HepG2 (cell line): ENCODE data around the gene EVI5. TPM values are rescaled to one million over a fixed set of nuclear protein-coding genes. Genes with fewer than 3 reads are reported as not detected.

Experiments
- ATAC-seq: fragments of 200-7000 bp; cut with Tn5 transposase; 3 replicates; pipeline ENCODE4 v1.9.1; 2020; ENCODE audit warnings: mild to moderate bottlenecking, moderate library complexity
- BruUV-seq: library from RNA; stranded (reverse); fragments of 400-500 nt; replicated peaks from 2 replicates; lab custom pipeline; 2021; lab: Mats Ljungman, UMichigan
- CTCF ChIA-PET: fragments of 300-600 bp; formaldehyde crosslinking; extraction: SDS; loops from one replicate; lab custom pipeline; 2021; ENCODE audit warnings: low total read pairs, inconsistent platforms, low intra/inter-chr PET ratio; lab: Yijun Ruan, JAX
- POLR2A ChIA-PET: fragments of 350-600 bp; sonication (Branson Sonifier 250); formaldehyde crosslinking; loops from one replicate; lab custom pipeline; 2020; ENCODE audit warnings: antibody characterized with exemption, inconsistent platforms; lab: Yijun Ruan, JAX
- DNase-seq: peaks from one replicate; pipeline ENCODE4 v3.0.0-alpha.2; 2015; ENCODE audit warnings: low spot score
- FAIRE-seq: peaks from 3 replicates; lab custom pipeline; 2011; peaks lifted over from hg19 to GRCh38; lab: Jason Lieb, UNC
- H2AFZ ChIP-seq: one replicate; pipeline ENCODE4 v1.6.1; 2011; ENCODE audit warnings: low read length, inconsistent platforms
- H3K27ac ChIP-seq: fragments of 300-600 bp; 3 replicates; pipeline ENCODE4 v1.8.0; 2011; ENCODE audit warnings: mixed run types, mild to moderate bottlenecking, mixed read lengths, low read length, inconsistent platforms; ENCODE audit not compliant: insufficient read depth; ENCODE audit errors: extremely low read length
- H3K27me3 ChIP-seq, 2 experiments: fragments of 200-600 bp in 1 of 2; 2 replicates in 1 of 2; 3 replicates in 1 of 2; pipeline versions ENCODE4 v1.6.0 to v1.8.0; 2011; ENCODE audit warnings: low read length in 2 of 2, mild to moderate bottlenecking in 2 of 2, moderate library complexity in 2 of 2, inconsistent platforms in 1 of 2; ENCODE audit not compliant: insufficient read depth in 2 of 2, control insufficient read depth in 1 of 2
- H3K36me3 ChIP-seq, 2 experiments: fragments of 200-600 bp in 1 of 2; replicated peaks in 1 of 2; 2 replicates in 1 of 2; 3 replicates in 1 of 2; pipeline versions ENCODE4 v1.5.1 to v1.8.0; 2011; ENCODE audit warnings: low read length in 2 of 2, inconsistent platforms in 1 of 2; ENCODE audit not compliant: insufficient read depth in 2 of 2, control insufficient read depth in 1 of 2
- H3K4me1 ChIP-seq: 2 replicates; pipeline ENCODE4 v1.5.1; 2012; ENCODE audit warnings: low read length, inconsistent platforms; ENCODE audit not compliant: insufficient read depth
- H3K4me2 ChIP-seq: 2 replicates; pipeline ENCODE4 v1.6.0; 2011; ENCODE audit warnings: low read depth, low read length, inconsistent platforms
- H3K4me3 ChIP-seq, 3 experiments: fragments of 200-600 bp in 1 of 3; sonication (generic), shearing (Covaris generic) in 1 of 3; replicated peaks in 1 of 3; 2 replicates each; pipeline ENCODE4 v1.5.1; 2011 to 2016; ENCODE audit warnings: low read length in 3 of 3, inconsistent platforms in 2 of 3, low read depth in 2 of 3, mild to moderate bottlenecking in 2 of 3, control low read depth in 1 of 3, mixed read lengths in 1 of 3; ENCODE audit not compliant: insufficient read depth in 1 of 3
- H3K79me2 ChIP-seq: one replicate; pipeline ENCODE4 v1.6.1; 2011; ENCODE audit warnings: low read length, inconsistent platforms; ENCODE audit not compliant: insufficient read depth
- H3K9ac ChIP-seq: 2 replicates; pipeline ENCODE4 v1.6.0; 2011; ENCODE audit warnings: mild to moderate bottlenecking, low read depth, low read length, inconsistent platforms; ENCODE audit not compliant: insufficient read depth
- H3K9me3 ChIP-seq: 2 replicates; pipeline ENCODE4 v1.5.1; 2012; ENCODE audit warnings: mild to moderate bottlenecking, low read length
- H4K20me1 ChIP-seq: 2 replicates; pipeline ENCODE4 v1.6.0; 2011; ENCODE audit warnings: inconsistent platforms, mild to moderate bottlenecking, low read length, moderate library complexity; ENCODE audit not compliant: insufficient read depth
- FOXA3 ChIP-seq: IDR thresholded peaks from 2 replicates; pipeline ENCODE4 v1.6.1; 2016; ENCODE audit warnings: missing genetic modification reagents, missing compliant biosample characterization
- KDM3A ChIP-seq: IDR thresholded peaks from 2 replicates; pipeline ENCODE4 v1.6.1; 2018; ENCODE audit warnings: low read depth, missing compliant biosample characterization
- MBNL3 ChIP-seq: fragments of 250-450 bp; sonication (Bioruptor Pico); conservative IDR thresholded peaks from 2 replicates; pipeline ENCODE4 v1.8.0; 2022; ENCODE audit warnings: mild to moderate bottlenecking, inconsistent platforms
- NFRKB ChIP-seq: fragments of 450-650 bp; IDR thresholded peaks from 2 replicates; pipeline ENCODE4 v1.6.1; 2017
- SETDB1 ChIP-seq: sonication (generic); formaldehyde crosslinking; IDR thresholded peaks from 2 replicates; pipeline ENCODE4 v1.5.1; 2020; ENCODE audit warnings: missing genetic modification reagents, mild to moderate bottlenecking, borderline replicate concordance
- SIN3B ChIP-seq: fragments of 150-350 bp; IDR thresholded peaks from 2 replicates; pipeline ENCODE4 v1.6.1; 2014; ENCODE audit warnings: low read length
- SMARCE1 ChIP-seq: fragments of 450-650 bp; IDR thresholded peaks from 2 replicates; pipeline ENCODE4 v1.6.1; 2017; ENCODE audit warnings: borderline replicate concordance
- SOX13 ChIP-seq, 3 experiments: fragments of 450-650 bp in 1 of 3; sonication (generic) in 1 of 3; formaldehyde crosslinking in 1 of 3; IDR thresholded peaks in 2 of 3; conservative IDR thresholded peaks in 1 of 3; 2 replicates each; pipeline versions ENCODE4 v1.5.0 to v1.6.1; 2016 to 2020; ENCODE audit warnings: antibody characterized with exemption in 1 of 3, mild to moderate bottlenecking in 1 of 3, missing compliant biosample characterization in 1 of 3, missing genetic modification reagents in 1 of 3, moderate library complexity in 1 of 3
- SOX6 ChIP-seq, 2 experiments: fragments of 450-650 bp in 1 of 2; sonication (generic) in 1 of 2; formaldehyde crosslinking in 1 of 2; IDR thresholded peaks; 2 replicates each; pipeline versions ENCODE4 v1.4.0 to v1.6.1; 2017 to 2020; ENCODE audit warnings: antibody characterized with exemption in 1 of 2, mild to moderate bottlenecking in 1 of 2, missing genetic modification reagents in 1 of 2
- TBP ChIP-seq: sonication (generic); formaldehyde crosslinking; IDR thresholded peaks from 2 replicates; pipeline ENCODE4 v1.5.0; 2020; ENCODE audit warnings: missing genetic modification reagents
- ZNF543 ChIP-seq: sonication (generic); formaldehyde crosslinking; IDR thresholded peaks from 2 replicates; pipeline ENCODE4 v1.4.0; 2020; ENCODE audit warnings: mild to moderate bottlenecking, missing genetic modification reagents
- ZNF652 ChIP-seq: IDR thresholded peaks from 2 replicates; pipeline ENCODE4 v1.6.1; 2016; ENCODE audit warnings: low read depth, borderline replicate concordance
- WGBS: methylation state at CpG from one replicate; pipeline ENCODE4 v1.1.6; 2017; ENCODE audit warnings: low lambda C conversion rate; 5-methylcytosine and 5-hydroxymethylcytosine counted together
- in situ Hi-C: cut with HindIII; loops from 2 replicates; pipeline ENCODE4 v1.10.0; 2017; ENCODE audit warnings: low pct_unique_long_range_greater_than_20kb; ENCODE audit not compliant: extremely low pct_ligation_motif_present
- intact Hi-C: fragments of 100-400 bp; cut with micrococcal nuclease; formaldehyde crosslinking; loops from one replicate; pipeline ENCODE4 v1.10.0; 2022; ENCODE audit not compliant: unreplicated experiment
- polyA plus RNA-seq, 8 experiments: library from polyadenylated mRNA; depleted of rRNA in 3 of 8; stranded (reverse) in 7 of 8; unstranded in 1 of 8; fragments of >200 nt; fragmentation: Illumina TruSeq in 4 of 8; extraction: Trizol in 4 of 8; gene quantifications; 2 replicates each; pipeline versions ENCODE4 v1.2.1 to v1.2.3, GENCODE V29; 2011 to 2016; ENCODE audit warnings: low read depth in 4 of 8, missing spikeins in 1 of 8, mixed read lengths in 1 of 8; ENCODE audit not compliant: insufficient read depth in 1 of 8
- total RNA-seq, 5 experiments: library from RNA; depleted of rRNA; stranded (reverse); fragments of >200 nt; fragmentation: Illumina TruSeq; extraction: Trizol; gene quantifications; 2 replicates each; pipeline ENCODE4 v1.2.3, GENCODE V29; 2016; ENCODE audit warnings: low read depth in 1 of 5

Gene EVI5
- total and polyA plus RNA-seq, 2 of the 13 experiments (the other 11 are each of a cell fraction or from before 2014, with no cell fraction given): 4.0 to 12.6 TPM

DNA sequence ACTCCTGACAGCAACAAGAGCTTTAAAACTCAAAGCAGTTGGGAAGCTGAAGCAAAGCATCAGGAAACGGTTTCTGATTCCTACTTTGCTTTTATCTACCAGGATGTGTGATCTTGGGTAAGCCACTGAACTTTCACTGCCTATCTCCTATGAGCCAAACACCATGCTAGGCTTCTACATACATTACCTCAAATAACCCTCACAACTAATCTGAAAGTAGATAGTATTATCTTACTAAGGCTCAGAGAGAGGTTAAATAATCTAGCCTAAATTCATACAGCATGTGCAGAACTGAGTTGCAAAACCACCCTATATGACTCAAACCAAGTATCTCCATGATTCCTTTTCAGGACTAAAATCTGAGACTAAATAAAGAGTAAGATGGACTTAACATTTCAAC, 83.8 kb downstream of the EVI5 start:
- H3K4me2 ChIP-seq: no peak overlapping the region
- no peaks in the 10 kb centered on the region for H3K79me2 ChIP-seq
- H3K9ac ChIP-seq: no peak overlapping the region
- no peaks in the 10 kb centered on the region for H4K20me1 ChIP-seq
- intact Hi-C loops (no loop called here), in situ Hi-C loops (no loop called here)
- H3K27me3 ChIP-seq: no peaks in the 10 kb centered on the region
- no peak for ATAC-seq
- no peak overlapping the region for H3K27ac ChIP-seq
- 0 out of 2 replicates have a peak, but pooled peaks cover 7% of the 10 kb centered on the region for H3K4me1 ChIP-seq
- H3K9me3 ChIP-seq: no peaks in the 10 kb centered on the region
- H2AFZ ChIP-seq: no peak overlapping the region
- ChIA-PET POLR2A (interaction anchor here (0.7 kb wide), 1 partner anchor 9 kb away, joined by 3 read pairs; no protein-coding TSS in a partner anchor), CTCF (no interaction called here)
- no TSS peak for BruUV-seq
- H3K36me3 ChIP-seq: no peaks in the 10 kb centered on the region; a peak in 1 of 5 replicates
- TF ChIP-seq SETDB1 (CRISPR knock-in tag): no peak
- TF ChIP-seq SIN3B: no peak
- TF ChIP-seq ZNF543 (CRISPR knock-in tag): no peak
- TF ChIP-seq SOX13 (IDR thresholded peaks at IDR 0.05): no peak
- TF ChIP-seq SOX13 (CRISPR knock-in tag; conservative IDR thresholded peaks at IDR 0.05 in 1 of 2, IDR thresholded peaks at IDR 0.05 in 1 of 2): no peak
- TF ChIP-seq NFRKB: no peak
- no peak for TF ChIP-seq TBP (CRISPR knock-in tag)
- no peak for TF ChIP-seq KDM3A (CRISPR knock-in tag)
- no peak for TF ChIP-seq SMARCE1
- TF ChIP-seq MBNL3 (CRISPR knock-in tag): no peak
- TF ChIP-seq FOXA3: no peak
- no peak for TF ChIP-seq ZNF652
- TF ChIP-seq SOX6 (IDR thresholded peaks at IDR 0.05): no peak
- no peak for TF ChIP-seq SOX6 (CRISPR knock-in tag; IDR thresholded peaks at IDR 0.05)
- no peak for DNase-seq
- 91% methylated on average over 1 of the region's 1 CpG for WGBS
- no peak overlapping the region for H3K4me3 ChIP-seq
- no peak for FAIRE-seq
